ENCODE measurements around the gene ZFP57. TPM values are rescaled to one million over a fixed set of nuclear protein-coding genes. Genes with fewer than 3 reads are reported as not detected.

The ZFP57 gene
- total RNA-seq, 1 experiment from 2014 or later, result 0.83 TPM

- CTCF ChIA-PET, result interaction anchor here (0.5 to 1.2 kb wide), 3 partner anchors 38 to 107 kb away, joined by 3 to 9 read pairs (median 5); no protein-coding TSS in a partner anchor
- peaks cover 16% of the 10 kb centered on the region for H3K36me3 Mint-ChIP-seq (ENCODE audit: insufficient read depth, unreplicated experiment)
- BruUV-seq (replicated peaks), result no TSS peak
- TF ChIP-seq CTCF (IDR thresholded peaks at IDR 0.05; ENCODE audit: unreplicated experiment), result peak; percentile 58
- DNase-seq, result no peak
- no peak overlapping the region for H3K4me3 Mint-ChIP-seq (ENCODE audit: low read depth, unreplicated experiment)
- H3K27me3 Mint-ChIP-seq (ENCODE audit: unreplicated experiment), result no peaks in the 10 kb centered on the region
- no peaks in the 10 kb centered on the region for H3K4me1 Mint-ChIP-seq (ENCODE audit: low read depth, unreplicated experiment)
- no peaks in the 10 kb centered on the region for H3K9me3 Mint-ChIP-seq (ENCODE audit: low read depth, unreplicated experiment)
- H3K27ac Mint-ChIP-seq (ENCODE audit: unreplicated experiment), result no peak overlapping the region
- intact Hi-C loops (cut with micrococcal nuclease; ENCODE audit: unreplicated experiment), result loop anchor here (5.0 kb wide), 2 partner anchors 36 to 186 kb away; no protein-coding TSS in a partner anchor
Observed at GRCh38 chr6:29651413-29652197, 29.3 kb downstream of the ZFP57 start.

- DNase-seq, result peak; percentile 98
- Mint-ChIP-seq H3K27ac (ENCODE audit: unreplicated experiment) (peak overlapping the region; percentile 92), H3K9me3 (ENCODE audit: low read depth, unreplicated experiment) (no peaks in the 10 kb centered on the region), H3K36me3 (ENCODE audit: insufficient read depth, unreplicated experiment) (peaks cover 16% of the 10 kb centered on the region), H3K4me1 (ENCODE audit: low read depth, unreplicated experiment) (no peaks in the 10 kb centered on the region), H3K27me3 (ENCODE audit: unreplicated experiment) (no peaks in the 10 kb centered on the region), H3K4me3 (ENCODE audit: low read depth, unreplicated experiment) (peak overlapping the region; percentile 77)
- intact Hi-C loops (cut with micrococcal nuclease; ENCODE audit: unreplicated experiment), result loop anchor here (1.0 to 5.0 kb wide), 3 partner anchors 37 to 187 kb away; no protein-coding TSS in a partner anchor
- TSS peak; percentile 95 for BruUV-seq (replicated peaks)
- TF ChIP-seq CTCF (IDR thresholded peaks at IDR 0.05; ENCODE audit: unreplicated experiment), result peak; percentile 90
- CTCF ChIA-PET, result interaction anchor here (0.6 to 3.6 kb wide), 24 partner anchors 8 to 1508 kb away, joined by 3 to 100 read pairs (median 4); partner anchors contain the start of genes GABBR1 and ZKSCAN8
Observed at GRCh38 chr6:29649701-29650673, 31.0 kb downstream of the ZFP57 start.

- peak; percentile 61 for TF ChIP-seq CTCF (IDR thresholded peaks at IDR 0.05; ENCODE audit: unreplicated experiment)
- intact Hi-C loops (cut with micrococcal nuclease; ENCODE audit: unreplicated experiment), result no loop called here
- Mint-ChIP-seq H3K36me3 (ENCODE audit: insufficient read depth, unreplicated experiment) (peaks cover 16% of the 10 kb centered on the region), H3K4me1 (ENCODE audit: low read depth, unreplicated experiment) (no peaks in the 10 kb centered on the region), H3K27me3 (ENCODE audit: unreplicated experiment) (no peaks in the 10 kb centered on the region), H3K9me3 (ENCODE audit: low read depth, unreplicated experiment) (no peaks in the 10 kb centered on the region), H3K4me3 (ENCODE audit: low read depth, unreplicated experiment) (no peak overlapping the region), H3K27ac (ENCODE audit: unreplicated experiment) (no peak overlapping the region)
- peak; percentile 21 for DNase-seq
- BruUV-seq (replicated peaks), result no TSS peak
- CTCF ChIA-PET, result interaction anchor here (0.5 to 3.6 kb wide), 8 partner anchors 9 to 51 kb away, joined by 3 to 100 read pairs (median 4); partner anchors contain the start of genes GABBR1 and MOG
Observed at GRCh38 chr6:29647927-29648642, 32.9 kb downstream of the ZFP57 start.
